ENCODE data around the gene NKAPL.

Gene NKAPL

GRCh38 chr6:28280595-28281287 lies 21.6 kb downstream of the NKAPL start:
- H3K27ac ChIP-seq = peak overlapping the region in 1 of 2 donors; percentile 3
- H3K4me3 ChIP-seq = peak overlapping the region; percentile 83
- TF ChIP-seq CTCF (IDR thresholded peaks at IDR 0.05) = no peak
- DNase-seq (ENCODE audit: low spot score) = no peak

- Histone ChIP-seq H3K4me3 (peak within 1 kb of the TSS; percentile 83), H3K27ac (peak within 1 kb of the TSS; percentile 3 to 59)
- no peak for TF ChIP-seq CTCF (IDR thresholded peaks at IDR 0.05)
- peak; percentile 81 for DNase-seq (ENCODE audit: low spot score)
Observed at GRCh38 chr6:28281288-28282064, 22.4 kb downstream of the NKAPL start, which contains the start of gene PGBD1. Gene PGBD1 (plus strand): TSS chr6:28281572. CDS start chr6:28283814, 2,242 bp downstream.

GRCh38 chr6:28282926-28283325 lies 23.8 kb downstream of the NKAPL start:
- no peak for TF ChIP-seq CTCF (IDR thresholded peaks at IDR 0.05)
- DNase-seq (ENCODE audit: low spot score) = no peak
- H3K4me3 ChIP-seq = no peak overlapping the region
- H3K27ac ChIP-seq = no peak overlapping the region

GRCh38 chr6:28291573-28291972 lies 32.5 kb downstream of the NKAPL start:
- Histone ChIP-seq H3K27ac (no peak overlapping the region), H3K4me3 (no peak overlapping the region)
- no peak for DNase-seq (ENCODE audit: low spot score)
- TF ChIP-seq CTCF (IDR thresholded peaks at IDR 0.05) = no peak

GRCh38 chr6:28295326-28295725 lies 36.2 kb downstream of the NKAPL start:
- no peak for TF ChIP-seq CTCF (IDR thresholded peaks at IDR 0.05)

GRCh38 chr6:28296520-28297060 lies 37.5 kb downstream of the NKAPL start:
- H3K27ac ChIP-seq = no peak overlapping the region
- TF ChIP-seq CTCF (IDR thresholded peaks at IDR 0.05) = no peak
- no peak for DNase-seq (ENCODE audit: low spot score)
- no peak overlapping the region for H3K4me3 ChIP-seq

More at GRCh38 chr6:28295326-28295725, 36.2 kb downstream of the NKAPL start:
- no peak for DNase-seq (ENCODE audit: low spot score)
- no peak overlapping the region for H3K4me3 ChIP-seq
- no peak overlapping the region for H3K27ac ChIP-seq

Data from coronary artery (tissue), 2 donors.